ENCODE data around the gene RBM28. TPM values are rescaled to one million over a fixed set of nuclear protein-coding genes. Genes with fewer than 3 reads are reported as not detected.

The RBM28 gene
- total and polyA plus RNA-seq, 2 of the 8 experiments (the other 6 are each of a cell fraction or from before 2014, with no cell fraction given): 12.8 to 65.3 TPM

DNA sequence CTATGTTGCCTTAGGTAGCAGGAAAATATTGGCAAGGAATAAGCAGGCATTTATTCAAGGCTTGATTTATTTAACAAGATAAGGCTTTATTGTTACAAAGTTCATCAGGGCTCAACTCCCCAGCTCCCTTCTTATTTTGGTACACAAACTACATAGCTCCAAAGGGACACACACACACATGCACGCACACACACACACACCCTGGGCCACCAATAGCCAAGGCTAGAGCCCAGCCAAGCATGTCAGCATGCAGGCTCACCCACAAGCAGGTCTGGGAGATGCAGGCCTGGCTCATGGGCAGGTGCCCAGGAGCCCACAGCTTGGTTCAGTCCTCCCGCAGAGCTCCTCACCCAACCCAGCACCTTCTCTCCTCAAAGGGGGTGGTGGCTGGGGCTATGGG, 79.2 kb downstream of the RBM28 start:
- WGBS, 2 experiments (ENCODE audit: extremely low coverage in 1 of 2, insufficient coverage in 1 of 2, insufficient read length in 1 of 2, insufficient replicate concordance in 2 of 2, low coverage in 1 of 2, low lambda C conversion rate in 2 of 2, missing lambda C conversion rate in 1 of 2): 90% methylated on average over 2 of the region's 2 CpGs; no CpG with 5 or more reads in 1 of the 2 experiments
- H2AFZ ChIP-seq (ENCODE audit: low read length): no peak overlapping the region
- POLR2A ChIA-PET (ENCODE audit: partially characterized antibody): interaction anchor here (0.8 kb wide), 1 partner anchor 75 kb away, joined by 3 read pairs; no protein-coding TSS in a partner anchor

More for the DNA sequence above, 79.2 kb downstream of the RBM28 start:
- Histone ChIP-seq H3K4me1 (replicated peaks in 1 of 4; ENCODE audit: control insufficient read depth in 3 of 4, insufficient read depth in 4 of 4, low read length in 3 of 4) (peaks cover 8 to 32% (median 21%) of the 10 kb centered on the region in 4 experiments), H3K4ac (replicated peaks; ENCODE audit: insufficient read length, low read depth, low read length) (no peak overlapping the region), H3K4me3 (ENCODE audit: extremely low read depth in 1 of 4, insufficient read depth in 2 of 4, low read depth in 3 of 4, low read length in 4 of 4) (no peak overlapping the region), H3K9me3 (ENCODE audit: insufficient read depth in 2 of 2, low read depth in 1 of 2, low read length in 1 of 2) (no peaks in the 10 kb centered on the region), H3K14ac (ENCODE audit: insufficient read length) (no peak overlapping the region), H2BK15ac (ENCODE audit: low read length) (0 out of 2 replicates have a peak overlapping the region, but pooled peaks have one; percentile 40), H4K8ac (ENCODE audit: extremely low read depth, insufficient read depth, low read length) (no peak overlapping the region), H3K9ac (replicated peaks in 1 of 4; ENCODE audit: extremely low read depth in 1 of 4, low read depth in 3 of 4, low read length in 3 of 4) (no peak overlapping the region), H4K91ac (replicated peaks; ENCODE audit: insufficient read length, low read length) (peak overlapping the region; percentile 28), H3K36me3 (ENCODE audit: control insufficient read depth in 2 of 4, insufficient read depth in 4 of 4, low read length in 3 of 4) (no peaks in the 10 kb centered on the region), H3K27me3 (replicated peaks in 1 of 4; ENCODE audit: control insufficient read depth in 3 of 4, extremely low read depth in 1 of 4, insufficient read depth in 3 of 4, low read length in 3 of 4) (peaks cover 0 to 3% (median 0%) of the 10 kb centered on the region in 4 experiments; a peak in 2 of 7 replicates), H3K18ac (ENCODE audit: extremely low read depth, low read length) (no peak overlapping the region), H3K23me2 (ENCODE audit: low read depth, low read length) (no peaks in the 10 kb centered on the region; the same call in 1 of the 2 replicates), H4K5ac (ENCODE audit: insufficient read length, low read depth, low read length) (no peak overlapping the region), H3K23ac (ENCODE audit: insufficient read length) (no peak overlapping the region), H3K56ac (replicated peaks; ENCODE audit: insufficient read length, low read depth, low read length) (no peak overlapping the region), H4K20me1 (replicated peaks in 1 of 2; ENCODE audit: control insufficient read depth in 1 of 2, insufficient read depth in 2 of 2, low read length in 2 of 2) (no peaks in the 10 kb centered on the region), H2BK5ac (ENCODE audit: low read depth, low read length) (no peak overlapping the region), H2BK20ac (ENCODE audit: low read length) (0 out of 2 replicates have a peak overlapping the region, but pooled peaks have one; percentile 7), H3K27ac (ENCODE audit: low read depth, low read length) (no peak overlapping the region), H2BK12ac (ENCODE audit: low read depth, low read length) (no peak overlapping the region), H2BK120ac (replicated peaks; ENCODE audit: low read depth, low read length) (no peak overlapping the region), H3K4me2 (ENCODE audit: insufficient read depth in 1 of 2, low read depth in 2 of 2, low read length in 2 of 2) (no peak overlapping the region), H3K79me1 (ENCODE audit: low read depth, low read length) (no peaks in the 10 kb centered on the region; the same call in 1 of the 2 replicates), H2AK5ac (ENCODE audit: low read depth, low read length) (no peak overlapping the region), H3K79me2 (ENCODE audit: control insufficient read depth in 1 of 2, insufficient read depth in 2 of 2, low read length in 2 of 2) (no peaks in the 10 kb centered on the region)
- DNase-seq (ENCODE audit: low read depth in 1 of 2, low spot score in 2 of 2): no peak
- no peak for TF ChIP-seq TEAD4 (IDR thresholded peaks at IDR 0.05; ENCODE audit: low read depth, low read length)
- TF ChIP-seq, protein P1, sequence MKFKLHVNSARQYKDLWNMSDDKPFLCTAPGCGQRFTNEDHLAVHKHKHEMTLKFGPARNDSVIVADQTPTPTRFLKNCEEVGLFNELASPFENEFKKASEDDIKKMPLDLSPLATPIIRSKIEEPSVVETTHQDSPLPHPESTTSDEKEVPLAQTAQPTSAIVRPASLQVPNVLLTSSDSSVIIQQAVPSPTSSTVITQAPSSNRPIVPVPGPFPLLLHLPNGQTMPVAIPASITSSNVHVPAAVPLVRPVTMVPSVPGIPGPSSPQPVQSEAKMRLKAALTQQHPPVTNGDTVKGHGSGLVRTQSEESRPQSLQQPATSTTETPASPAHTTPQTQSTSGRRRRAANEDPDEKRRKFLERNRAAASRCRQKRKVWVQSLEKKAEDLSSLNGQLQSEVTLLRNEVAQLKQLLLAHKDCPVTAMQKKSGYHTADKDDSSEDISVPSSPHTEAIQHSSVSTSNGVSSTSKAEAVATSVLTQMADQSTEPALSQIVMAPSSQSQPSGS (IDR thresholded peaks at IDR 0.05; ENCODE audit: low read length): no peak
- no peak for TF ChIP-seq RFX5 (IDR thresholded peaks at IDR 0.05; ENCODE audit: borderline replicate concordance, low read depth, low read length)
- TF ChIP-seq JUN (IDR thresholded peaks at IDR 0.05; ENCODE audit: low read depth, low read length): no peak
- CTCF ChIA-PET (ENCODE audit: partially characterized antibody): interaction anchor here (0.6 to 1.2 kb wide), 3 partner anchors 11 to 139 kb away, joined by 3 read pairs; no protein-coding TSS in a partner anchor
- FAIRE-seq: no peak
